ENCODE results near the gene NUDT2. TPM values are rescaled to one million over a fixed set of nuclear protein-coding genes. Genes with fewer than 3 reads are reported as not detected.

NUDT2 gene
- total RNA-seq, 1 donor from 2014 or later: 25.0 TPM

GRCh38 chr9:34370970-34371880 lies 41.9 kb downstream of the NUDT2 start:
- DNase-seq: no peak

- no peak for DNase-seq
Measured at GRCh38 chr9:34371886-34372466, 42.6 kb downstream of the NUDT2 start.

GRCh38 chr9:34372467-34373011 lies 43.2 kb downstream of the NUDT2 start:
- DNase-seq: peak; percentile 28

GRCh38 chr9:34373749-34374148 lies 44.4 kb downstream of the NUDT2 start:
- no peak for DNase-seq

GRCh38 chr9:34374339-34374738 lies 45.0 kb downstream of the NUDT2 start:
- DNase-seq: no peak

- peak; percentile 33 for DNase-seq
Measured at GRCh38 chr9:34374905-34375552, 45.7 kb downstream of the NUDT2 start.

GRCh38 chr9:34375901-34376595 lies 46.7 kb downstream of the NUDT2 start:
- peak; percentile 41 for DNase-seq

GRCh38 chr9:34376596-34377403 lies 47.4 kb downstream of the NUDT2 start, which contains the start of gene MYORG:
TSS of gene MYORG (minus strand) at chr9:34376898. CDS start at chr9:34372943, 3,955 bp downstream.
- DNase-seq: peak; percentile 95

GRCh38 chr9:34377404-34377746 lies 48.0 kb downstream of the NUDT2 start:
- DNase-seq: no peak

GRCh38 chr9:34378376-34379060 lies 49.1 kb downstream of the NUDT2 start:
- no peak for DNase-seq

- DNase-seq: peak; percentile 93
Measured at GRCh38 chr9:34379334-34380033, 50.1 kb downstream of the NUDT2 start.

GRCh38 chr9:34380034-34380510 lies 50.7 kb downstream of the NUDT2 start:
- no peak for DNase-seq

- DNase-seq: peak; percentile 78
Measured at GRCh38 chr9:34380511-34381315, 51.3 kb downstream of the NUDT2 start.

GRCh38 chr9:34381323-34381722 lies 52.0 kb downstream of the NUDT2 start:
- DNase-seq: peak; percentile 29

- no peak for DNase-seq
Measured at GRCh38 chr9:34382054-34382453, 52.7 kb downstream of the NUDT2 start.

- DNase-seq: no peak
Measured at GRCh38 chr9:34382879-34383278, 53.5 kb downstream of the NUDT2 start.

- no peak for DNase-seq
Measured at GRCh38 chr9:34383904-34384303, 54.5 kb downstream of the NUDT2 start.

- DNase-seq: no peak
Measured at GRCh38 chr9:34384368-34385165, 55.2 kb downstream of the NUDT2 start.

All from tongue (tissue), 2 donors.